Mesothelial cell of epicardium (in vitro differentiated cells): ENCODE measurements around the gene ISLR2. TPM values are rescaled to one million over a fixed set of nuclear protein-coding genes. Genes with fewer than 3 reads are reported as not detected.

Experiments
- DNase-seq, 2 experiments: peaks; one replicate each; pipeline ENCODE4 v3.0.0; 2021; ENCODE audit warnings: low spot score in 2 of 2; ENCODE audit not compliant: unreplicated experiment in 2 of 2
- H3K27ac Mint-ChIP-seq: 2 replicates; pipeline ENCODE4 v1.8.0; 2021; ENCODE audit warnings: mixed read lengths
- H3K27me3 Mint-ChIP-seq: 2 replicates; pipeline ENCODE4 v1.8.0; 2021; ENCODE audit warnings: low read depth, mixed read lengths
- H3K36me3 Mint-ChIP-seq: 2 replicates; pipeline ENCODE4 v1.8.0; 2021; ENCODE audit warnings: mixed read lengths
- H3K4me1 Mint-ChIP-seq: 2 replicates; pipeline ENCODE4 v1.8.0; 2021; ENCODE audit warnings: mixed read lengths
- H3K4me3 Mint-ChIP-seq: 2 replicates; pipeline ENCODE4 v1.8.0; 2021; ENCODE audit warnings: mild to moderate bottlenecking, moderate library complexity, mixed read lengths
- H3K9me3 Mint-ChIP-seq: 2 replicates; pipeline ENCODE4 v1.8.0; 2021; ENCODE audit warnings: mixed read lengths
- CTCF ChIP-seq: fragments of 200-600 bp; sonication (generic); IDR thresholded peaks from one replicate; pipeline ENCODE4 v1.5.0; 2021; ENCODE audit warnings: antibody characterized with exemption; ENCODE audit not compliant: unreplicated experiment
- total RNA-seq: library from RNA; stranded (reverse); gene quantifications from 3 replicates; pipeline ENCODE4 v1.2.1, GENCODE V29; 2021

ISLR2 gene
- total RNA-seq, 1 donor from 2014 or later = 1.9 TPM

GRCh38 chr15:74123658-74124057 lies 6.7 kb upstream of the ISLR2 start:
- peaks cover 10% of the 10 kb centered on the region for H3K4me1 Mint-ChIP-seq
- peaks cover 86% of the 10 kb centered on the region for H3K27me3 Mint-ChIP-seq
- H3K9me3 Mint-ChIP-seq = no peaks in the 10 kb centered on the region
- no peak for DNase-seq
- no peak for TF ChIP-seq CTCF
- H3K36me3 Mint-ChIP-seq = no peaks in the 10 kb centered on the region
- no peak overlapping the region for H3K4me3 Mint-ChIP-seq
- no peak overlapping the region for H3K27ac Mint-ChIP-seq

DNA sequence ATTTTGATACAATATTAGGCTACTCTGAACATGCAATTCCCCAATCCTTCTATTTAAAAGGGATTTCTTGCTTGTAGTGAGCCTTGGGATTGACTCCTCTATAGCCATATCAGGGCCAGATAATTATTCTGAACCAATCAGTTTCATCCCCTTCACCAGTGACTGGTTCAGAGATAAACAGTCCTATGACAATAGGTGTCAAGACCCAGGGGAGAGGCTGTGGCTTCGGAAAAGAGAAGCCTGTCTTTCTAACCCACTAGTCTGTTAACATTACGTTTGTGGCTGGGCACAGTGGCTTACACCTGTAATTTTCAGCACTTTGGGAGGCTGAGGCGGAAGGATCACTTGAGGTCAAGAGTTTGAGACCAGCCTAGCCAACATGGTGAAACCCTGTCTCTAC lies 6.2 kb upstream of the ISLR2 start:
- peaks cover 92% of the 10 kb centered on the region for H3K27me3 Mint-ChIP-seq

DNA sequence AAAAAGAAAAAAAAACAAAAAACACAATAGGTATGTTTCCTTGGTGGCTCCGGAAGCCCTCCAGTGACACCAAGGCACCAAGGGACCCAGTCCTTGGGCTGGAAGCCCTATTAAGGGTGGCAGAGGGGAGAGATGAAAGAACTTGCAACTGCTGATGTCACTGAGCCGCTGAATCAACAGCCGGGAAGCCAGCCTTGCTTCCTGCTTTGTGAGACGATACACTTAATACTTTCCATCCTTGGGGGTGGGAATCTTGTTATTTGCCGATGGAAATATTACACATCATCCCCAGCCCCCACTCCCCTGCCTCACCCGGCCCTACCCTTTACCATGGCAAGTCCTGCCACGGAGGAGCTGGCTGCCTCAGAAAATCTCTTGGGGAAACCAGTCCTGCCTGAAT lies 5.6 kb upstream of the ISLR2 start:
- H3K27me3 Mint-ChIP-seq = peaks cover 95% of the 10 kb centered on the region
- no peak for DNase-seq

More for the DNA sequence above, 6.2 kb upstream of the ISLR2 start:
- no peak for DNase-seq
- H3K4me1 Mint-ChIP-seq = peaks cover 15% of the 10 kb centered on the region
- H3K9me3 Mint-ChIP-seq = no peaks in the 10 kb centered on the region
- H3K4me3 Mint-ChIP-seq = no peak overlapping the region
- no peaks in the 10 kb centered on the region for H3K36me3 Mint-ChIP-seq
- no peak overlapping the region for H3K27ac Mint-ChIP-seq
- TF ChIP-seq CTCF = no peak

GRCh38 chr15:74127255-74127953 lies 3.0 kb upstream of the ISLR2 start:
- TF ChIP-seq CTCF = peak; percentile 98
- Mint-ChIP-seq H3K36me3 (peaks cover 2% of the 10 kb centered on the region), H3K9me3 (no peaks in the 10 kb centered on the region), H3K4me3 (peak overlapping the region; percentile 64), H3K4me1 (peaks cover 24% of the 10 kb centered on the region), H3K27me3 (peaks cover 98% of the 10 kb centered on the region), H3K27ac (no peak overlapping the region)
- peak; percentile 87 to 97 for DNase-seq

More for the DNA sequence above, 5.6 kb upstream of the ISLR2 start:
- TF ChIP-seq CTCF = no peak
- Mint-ChIP-seq H3K36me3 (no peaks in the 10 kb centered on the region), H3K9me3 (no peaks in the 10 kb centered on the region), H3K4me3 (no peak overlapping the region), H3K4me1 (peaks cover 20% of the 10 kb centered on the region), H3K27ac (no peak overlapping the region)

- peaks cover 23% of the 10 kb centered on the region for H3K4me1 Mint-ChIP-seq
These were observed 2.2 kb upstream of the ISLR2 start for GRCh38 chr15:74127954-74128784.

More at GRCh38 chr15:74127954-74128784, 2.2 kb upstream of the ISLR2 start:
- H3K4me3 Mint-ChIP-seq = peak overlapping the region; percentile 64
- peaks cover 98% of the 10 kb centered on the region for H3K27me3 Mint-ChIP-seq
- peaks cover 2% of the 10 kb centered on the region for H3K36me3 Mint-ChIP-seq
- H3K27ac Mint-ChIP-seq = no peak overlapping the region
- TF ChIP-seq CTCF = no peak
- H3K9me3 Mint-ChIP-seq = no peaks in the 10 kb centered on the region
- DNase-seq = no peak
